Activated CD4-positive, alpha-beta memory T cell treated with anti-CD3 and anti-CD28 coated beads for 36 hours (primary cell): ENCODE results near the gene MAN2B2. TPM values are rescaled to one million over a fixed set of nuclear protein-coding genes. Genes with fewer than 3 reads are reported as not detected.
A peak's percentile ranks its signal among the peaks of the same experiment; 100 is the strongest.

Experiments
- CTCF ChIA-PET: fragments of 350-600 bp; sonication (Branson Sonifier 250); formaldehyde crosslinking; loops from one replicate; lab custom pipeline; 2021; ENCODE audit warnings: antibody characterized with exemption, inconsistent platforms; lab: Charles Lee
- POLR2A ChIA-PET: fragments of 350-600 bp; sonication (Branson Sonifier 250); formaldehyde crosslinking; loops from one replicate; lab custom pipeline; 2021; ENCODE audit warnings: antibody characterized with exemption; lab: Charles Lee
- DNase-seq: peaks from one replicate; pipeline ENCODE4 v3.0.0-alpha.2; 2020
- H3K27ac Mint-ChIP-seq: one replicate; pipeline ENCODE4 v1.8.0; 2021; ENCODE audit warnings: mixed read lengths
- H3K27me3 Mint-ChIP-seq: one replicate; pipeline ENCODE4 v1.8.0; 2021; ENCODE audit warnings: mixed read lengths
- H3K36me3 Mint-ChIP-seq: one replicate; pipeline ENCODE4 v1.8.0; 2021; ENCODE audit warnings: mixed read lengths
- H3K4me1 Mint-ChIP-seq: one replicate; pipeline ENCODE4 v1.8.0; 2021; ENCODE audit warnings: low read depth, mixed read lengths
- H3K4me3 Mint-ChIP-seq: one replicate; pipeline ENCODE4 v1.8.0; 2021; ENCODE audit warnings: mild to moderate bottlenecking, mixed read lengths
- H3K9me3 Mint-ChIP-seq: one replicate; pipeline ENCODE4 v1.8.0; 2021; ENCODE audit warnings: mixed read lengths
- intact Hi-C: fragments of 100-400 bp; cut with micrococcal nuclease; formaldehyde crosslinking; loops from one replicate; pipeline ENCODE4 v1.15.1; 2023
- total RNA-seq, 2 experiments: library from RNA; stranded (reverse); gene quantifications; one replicate each; pipeline ENCODE4 v1.2.3, GENCODE V29; 2021

Gene MAN2B2
- total RNA-seq, 2 experiments from 2014 or later = 16.5 to 18.0 TPM

- DNase-seq = no peak
- H3K36me3 Mint-ChIP-seq = no peaks in the 10 kb centered on the region
- H3K4me1 Mint-ChIP-seq = no peaks in the 10 kb centered on the region
- H3K27ac Mint-ChIP-seq = no peak overlapping the region
- H3K9me3 Mint-ChIP-seq = no peaks in the 10 kb centered on the region
- no peak overlapping the region for H3K4me3 Mint-ChIP-seq
- POLR2A ChIA-PET = no interaction called here
- H3K27me3 Mint-ChIP-seq = peaks cover 12% of the 10 kb centered on the region
- intact Hi-C loops = no loop called here
- CTCF ChIA-PET = interaction anchor here (2.0 kb wide), 1 partner anchor 11 kb away, joined by 5 read pairs; no protein-coding TSS in a partner anchor
These were observed 40.2 kb upstream of the MAN2B2 start for GRCh38 chr4:6534618-6535328.

DNA sequence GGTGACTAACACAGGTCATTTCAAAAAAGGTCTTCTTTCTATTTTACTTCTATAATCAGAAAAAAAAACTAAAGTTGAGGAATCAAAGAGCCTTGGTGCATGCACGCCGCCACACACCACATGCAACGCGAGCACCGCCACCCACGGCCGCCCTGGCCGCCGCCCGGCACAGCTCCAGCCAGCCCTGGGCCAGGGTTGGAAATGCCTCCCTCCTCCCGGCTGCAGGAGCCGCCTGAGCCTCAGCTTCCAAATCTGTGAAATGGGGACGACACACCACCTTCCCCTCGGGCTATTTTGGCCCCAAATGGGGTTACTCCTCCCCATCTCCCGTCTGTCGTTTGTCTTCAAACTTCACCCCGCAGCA is 39.7 kb upstream of the MAN2B2 start:
- ChIA-PET CTCF (interaction anchor here (2.0 kb wide), 1 partner anchor 10 kb away, joined by 5 read pairs; no protein-coding TSS in a partner anchor), POLR2A (no interaction called here)
- Mint-ChIP-seq H3K4me1 (no peaks in the 10 kb centered on the region), H3K9me3 (peaks cover 3% of the 10 kb centered on the region), H3K4me3 (no peak overlapping the region), H3K27ac (no peak overlapping the region), H3K27me3 (peaks cover 17% of the 10 kb centered on the region), H3K36me3 (no peaks in the 10 kb centered on the region)
- intact Hi-C loops = no loop called here
- DNase-seq = no peak

GRCh38 chr4:6535706-6536105 is 39.3 kb upstream of the MAN2B2 start:
- H3K27me3 Mint-ChIP-seq = peaks cover 17% of the 10 kb centered on the region
- H3K36me3 Mint-ChIP-seq = no peaks in the 10 kb centered on the region
- POLR2A ChIA-PET = no interaction called here
- no peak overlapping the region for H3K27ac Mint-ChIP-seq
- DNase-seq = no peak
- intact Hi-C loops = no loop called here
- H3K4me3 Mint-ChIP-seq = no peak overlapping the region
- no peaks in the 10 kb centered on the region for H3K4me1 Mint-ChIP-seq
- CTCF ChIA-PET = interaction anchor here (2.0 kb wide), 1 partner anchor 10 kb away, joined by 5 read pairs; no protein-coding TSS in a partner anchor
- H3K9me3 Mint-ChIP-seq = peaks cover 6% of the 10 kb centered on the region

DNA sequence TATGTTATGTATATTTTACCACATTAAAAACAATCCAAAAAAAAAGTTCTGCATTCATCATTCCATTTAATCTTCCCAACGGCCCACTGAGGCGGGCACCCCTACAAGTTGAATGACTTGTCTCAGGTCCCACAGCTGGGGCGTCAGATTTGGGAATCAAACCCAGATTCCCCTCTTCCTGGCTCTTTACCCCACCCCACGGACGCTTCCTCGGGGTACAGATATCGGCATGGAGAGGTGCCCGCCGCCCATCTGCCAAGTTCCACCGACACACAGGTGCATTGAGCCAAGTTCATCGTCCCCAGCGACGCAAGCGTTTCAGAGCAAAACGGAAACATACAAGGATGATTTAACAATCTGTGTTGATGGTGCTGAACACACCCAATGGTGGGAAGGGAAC is 36.9 kb upstream of the MAN2B2 start:
- ChIA-PET CTCF (interaction anchor here (1.0 kb wide), 1 partner anchor 9 kb away, joined by 4 read pairs; no protein-coding TSS in a partner anchor), POLR2A (interaction anchor here (0.7 kb wide), 1 partner anchor 98 kb away, joined by 3 read pairs; no protein-coding TSS in a partner anchor)
- no peak overlapping the region for H3K4me3 Mint-ChIP-seq

DNA sequence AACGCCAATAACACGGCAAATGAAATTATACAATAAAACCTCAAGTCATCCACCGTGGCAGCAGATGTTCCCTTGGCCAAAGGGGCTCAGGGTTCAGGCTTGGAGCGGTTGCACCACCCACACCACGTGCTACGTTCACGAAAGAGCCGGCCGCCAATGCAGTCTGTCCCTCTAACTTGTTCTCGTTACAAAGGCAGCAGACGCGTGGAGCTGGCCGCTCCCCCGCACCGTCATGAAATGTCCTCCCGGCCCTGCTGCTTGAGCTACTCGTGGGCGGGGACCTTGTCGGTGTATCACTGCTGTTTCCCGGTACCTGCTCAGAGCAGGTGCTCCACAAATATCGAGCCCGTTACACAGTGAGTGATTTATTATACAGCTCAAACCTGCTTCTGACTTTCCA is 36.4 kb upstream of the MAN2B2 start:
- Mint-ChIP-seq H3K27me3 (peaks cover 22% of the 10 kb centered on the region), H3K36me3 (no peaks in the 10 kb centered on the region), H3K9me3 (peaks cover 6% of the 10 kb centered on the region), H3K4me3 (no peak overlapping the region), H3K27ac (no peak overlapping the region), H3K4me1 (no peaks in the 10 kb centered on the region)
- DNase-seq = no peak
- ChIA-PET POLR2A (interaction anchor here (0.7 kb wide), 1 partner anchor 98 kb away, joined by 3 read pairs; no protein-coding TSS in a partner anchor), CTCF (interaction anchor here (1.0 kb wide), 1 partner anchor 9 kb away, joined by 4 read pairs; no protein-coding TSS in a partner anchor)
- intact Hi-C loops = no loop called here

More for the DNA sequence above, 36.9 kb upstream of the MAN2B2 start:
- Mint-ChIP-seq H3K27me3 (peaks cover 22% of the 10 kb centered on the region), H3K9me3 (peaks cover 6% of the 10 kb centered on the region), H3K36me3 (no peaks in the 10 kb centered on the region), H3K27ac (no peak overlapping the region), H3K4me1 (no peaks in the 10 kb centered on the region)
- no peak for DNase-seq
- intact Hi-C loops = no loop called here

GRCh38 chr4:6539009-6539764 is 35.8 kb upstream of the MAN2B2 start:
- no peak overlapping the region for H3K4me3 Mint-ChIP-seq
- ChIA-PET CTCF (interaction anchor here (0.8 to 1.0 kb wide), 2 partner anchors 8 to 275 kb away, joined by 3 to 4 read pairs; no protein-coding TSS in a partner anchor), POLR2A (interaction anchor here (0.7 kb wide), 1 partner anchor 99 kb away, joined by 3 read pairs; no protein-coding TSS in a partner anchor)
- DNase-seq = no peak
- no peaks in the 10 kb centered on the region for H3K4me1 Mint-ChIP-seq
- intact Hi-C loops = no loop called here
- no peaks in the 10 kb centered on the region for H3K36me3 Mint-ChIP-seq
- H3K27ac Mint-ChIP-seq = no peak overlapping the region
- peaks cover 26% of the 10 kb centered on the region for H3K27me3 Mint-ChIP-seq
- H3K9me3 Mint-ChIP-seq = peaks cover 6% of the 10 kb centered on the region

DNA sequence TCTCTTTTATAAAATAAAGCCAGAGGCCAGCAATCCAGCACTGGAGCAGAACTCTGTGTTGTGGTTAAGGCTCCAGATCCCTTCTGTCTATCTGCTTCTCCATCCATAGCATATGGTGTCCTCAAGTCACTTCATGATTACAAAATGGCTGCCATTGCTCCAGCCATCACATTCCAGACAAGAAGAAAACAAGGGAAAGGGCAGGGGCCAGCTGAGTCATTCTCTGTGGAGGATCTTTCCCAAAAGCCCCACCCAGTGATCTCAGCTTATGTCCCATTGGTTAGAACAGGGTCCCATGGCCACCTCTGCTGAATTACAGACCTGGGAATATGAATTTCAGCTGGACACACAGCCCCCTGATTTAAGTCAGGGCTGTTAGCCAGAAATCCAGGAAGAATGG is 34.1 kb upstream of the MAN2B2 start:
- H3K36me3 Mint-ChIP-seq = no peaks in the 10 kb centered on the region
- CTCF ChIA-PET = no interaction called here
- POLR2A ChIA-PET = no interaction called here
- no peak overlapping the region for H3K27ac Mint-ChIP-seq
- no peak overlapping the region for H3K4me3 Mint-ChIP-seq
- no peaks in the 10 kb centered on the region for H3K4me1 Mint-ChIP-seq
- H3K9me3 Mint-ChIP-seq = peaks cover 6% of the 10 kb centered on the region
- peaks cover 29% of the 10 kb centered on the region for H3K27me3 Mint-ChIP-seq
- no peak for DNase-seq
- intact Hi-C loops = no loop called here

DNA sequence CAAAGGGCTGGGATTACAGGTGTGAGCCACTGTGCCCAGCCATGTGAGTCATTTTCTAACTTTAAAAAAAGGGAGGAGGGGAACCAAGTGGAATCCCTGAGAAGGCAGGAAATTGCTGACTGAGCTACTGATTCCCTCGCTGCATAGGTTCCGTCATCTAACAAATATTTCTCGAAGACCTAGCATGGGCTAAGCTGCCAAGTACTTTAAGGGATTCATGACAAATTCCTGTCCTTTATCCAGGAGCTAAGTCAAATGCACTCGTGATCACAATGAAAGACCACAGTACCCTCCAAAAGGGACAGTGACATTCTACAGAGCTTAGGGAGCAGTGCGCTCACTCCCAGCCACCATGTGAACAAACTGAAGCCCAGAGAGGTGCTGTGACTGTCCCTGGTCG is 33.2 kb upstream of the MAN2B2 start:
- CTCF ChIA-PET = no interaction called here
- no peaks in the 10 kb centered on the region for H3K4me1 Mint-ChIP-seq
- no peak for DNase-seq
- intact Hi-C loops = no loop called here
- peaks cover 32% of the 10 kb centered on the region for H3K27me3 Mint-ChIP-seq
- H3K36me3 Mint-ChIP-seq = no peaks in the 10 kb centered on the region
- POLR2A ChIA-PET = no interaction called here
- no peak overlapping the region for H3K27ac Mint-ChIP-seq
- H3K9me3 Mint-ChIP-seq = peaks cover 6% of the 10 kb centered on the region
- H3K4me3 Mint-ChIP-seq = no peak overlapping the region

DNA sequence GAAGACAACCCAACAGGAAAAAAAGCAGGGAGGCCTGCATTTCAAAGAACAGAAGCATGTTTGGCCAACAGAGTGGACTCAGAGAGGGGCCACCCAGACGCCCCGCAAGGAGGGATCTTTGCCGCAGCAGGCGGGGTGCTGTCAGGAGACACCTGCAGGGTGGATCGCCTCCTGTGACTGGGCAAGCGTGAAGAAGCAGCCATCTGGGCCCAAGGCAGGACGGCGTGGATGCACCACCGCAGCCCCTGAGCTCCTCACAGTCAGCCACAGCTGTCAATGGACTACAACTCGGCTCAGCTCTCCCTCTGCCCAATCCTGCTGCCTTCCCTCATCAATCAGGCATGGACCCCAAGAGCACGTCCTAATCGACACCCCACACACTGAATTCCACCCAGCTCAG is 32.0 kb upstream of the MAN2B2 start:
- intact Hi-C loops = no loop called here
- no peak for DNase-seq
- Mint-ChIP-seq H3K27ac (no peak overlapping the region), H3K4me1 (no peaks in the 10 kb centered on the region), H3K9me3 (peaks cover 6% of the 10 kb centered on the region), H3K36me3 (no peaks in the 10 kb centered on the region), H3K27me3 (peaks cover 39% of the 10 kb centered on the region), H3K4me3 (no peak overlapping the region)
- CTCF ChIA-PET = no interaction called here
- POLR2A ChIA-PET = no interaction called here

DNA sequence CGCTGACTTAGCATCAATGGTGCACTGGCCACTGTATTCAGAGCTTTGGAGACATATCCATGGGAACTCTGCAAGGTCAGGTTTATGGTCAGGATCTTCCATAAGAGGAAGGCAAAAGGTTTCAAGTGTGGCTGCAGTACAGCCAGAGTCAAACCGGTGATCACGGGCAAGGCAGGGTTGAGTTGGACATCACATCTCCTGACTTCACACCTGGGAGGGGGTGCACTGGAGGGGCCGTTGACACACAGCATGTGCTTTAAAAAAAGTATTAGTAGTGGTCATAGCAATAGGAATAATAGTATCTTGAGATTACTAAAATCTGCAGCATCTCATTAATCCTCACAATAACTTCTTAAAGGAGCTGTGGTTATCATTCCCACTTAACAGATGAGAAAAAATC is 28.9 kb upstream of the MAN2B2 start:
- H3K27ac Mint-ChIP-seq = no peak overlapping the region
- H3K36me3 Mint-ChIP-seq = no peaks in the 10 kb centered on the region
- H3K4me1 Mint-ChIP-seq = no peaks in the 10 kb centered on the region
- no peak overlapping the region for H3K4me3 Mint-ChIP-seq
- DNase-seq = no peak
- no peaks in the 10 kb centered on the region for H3K9me3 Mint-ChIP-seq
- peaks cover 33% of the 10 kb centered on the region for H3K27me3 Mint-ChIP-seq
- intact Hi-C loops = loop anchor here (2.0 to 5.0 kb wide), 2 partner anchors 215 to 294 kb away; no protein-coding TSS in a partner anchor
- ChIA-PET POLR2A (no interaction called here), CTCF (interaction anchor here (0.7 to 2.8 kb wide), 16 partner anchors 10 to 548 kb away, joined by 3 to 18 read pairs (median 4); partner anchors contain the start of gene MAN2B2)

DNA sequence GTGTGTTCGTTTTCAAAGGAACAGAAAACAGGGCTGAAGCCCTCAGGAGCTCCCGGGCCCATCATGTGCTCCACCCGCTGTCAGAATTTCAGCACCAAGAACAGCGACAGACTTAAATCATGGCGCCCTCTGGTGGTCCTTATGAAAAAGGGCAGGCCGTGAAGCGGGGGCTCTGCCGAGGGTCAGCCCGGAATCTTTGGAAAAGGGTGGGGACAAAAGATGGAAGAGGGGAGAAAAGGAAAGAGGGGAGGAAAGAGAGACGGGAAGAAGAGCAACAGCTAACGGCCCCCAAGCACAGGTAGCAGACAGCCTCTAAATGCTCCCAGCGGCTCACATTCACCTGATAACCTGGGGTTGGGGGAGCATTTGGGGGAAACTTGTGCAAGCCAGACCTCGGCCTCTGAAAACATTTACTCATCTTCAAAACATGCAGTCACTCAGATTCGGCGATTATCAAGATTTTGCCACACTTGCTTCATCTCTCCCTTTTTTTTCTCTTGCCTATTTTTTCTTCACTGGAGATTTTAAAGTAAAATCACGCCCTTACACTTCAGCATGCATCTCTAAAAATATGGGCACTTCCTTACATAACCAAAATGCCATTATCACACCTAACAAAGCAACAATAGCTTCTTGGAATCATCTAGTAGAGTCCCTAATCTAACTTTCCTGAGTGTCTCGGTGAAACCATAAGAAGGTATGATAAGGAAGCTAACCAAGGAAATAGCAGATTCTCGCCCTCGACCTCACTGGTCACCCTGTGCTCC is 28.1 kb upstream of the MAN2B2 start:
- H3K36me3 Mint-ChIP-seq = no peaks in the 10 kb centered on the region
- ChIA-PET POLR2A (no interaction called here), CTCF (interaction anchor here (0.7 to 2.8 kb wide), 18 partner anchors 8 to 549 kb away, joined by 3 to 18 read pairs (median 3); partner anchors contain the start of gene MAN2B2)
- H3K4me3 Mint-ChIP-seq = no peak overlapping the region
- H3K27me3 Mint-ChIP-seq = peaks cover 33% of the 10 kb centered on the region
- H3K9me3 Mint-ChIP-seq = peaks cover 4% of the 10 kb centered on the region
- no peak overlapping the region for H3K27ac Mint-ChIP-seq
- intact Hi-C loops = loop anchor here (2.0 to 5.0 kb wide), 2 partner anchors 216 to 295 kb away; no protein-coding TSS in a partner anchor
- H3K4me1 Mint-ChIP-seq = no peaks in the 10 kb centered on the region
- DNase-seq = peak; percentile 54
